ENCODE data around the gene PATE3. TPM values are rescaled to one million over a fixed set of nuclear protein-coding genes. Genes with fewer than 3 reads are reported as not detected.

Gene PATE3
- total and polyA plus RNA-seq, 10 of the 15 experiments (the other 5 are each of a cell fraction or from before 2014, with no cell fraction given) = not detected

GRCh38 chr11:125740617-125741016, 47.3 kb upstream of the PATE3 start:
- no peak overlapping the region for H3K9ac ChIP-seq (ENCODE audit: control insufficient read depth, insufficient read depth, low read length)
- TF ChIP-seq ZNF384 (IDR thresholded peaks at IDR 0.05; ENCODE audit: borderline replicate concordance, low read depth, low read length) (no peak), POLR2AphosphoS2 (IDR thresholded peaks at IDR 0.05; ENCODE audit: low read depth, low read length) (no peak), ZBTB11 (CRISPR knock-in tag; IDR thresholded peaks at IDR 0.05) (no peak), ZBED1 (IDR thresholded peaks at IDR 0.05; ENCODE audit: borderline replicate concordance) (no peak), NBN (IDR thresholded peaks at IDR 0.05) (no peak), RAD21 (IDR thresholded peaks at IDR 0.05; ENCODE audit: insufficient read depth, low read depth, low read length) (no peak)
- DNase-seq (ENCODE audit: low read depth, low spot score) (no peak), ATAC-seq (no peak), FAIRE-seq (no peak)
- no peaks in the 10 kb centered on the region for H3K4me1 ChIP-seq (ENCODE audit: control insufficient read depth, insufficient read depth, low read length)
- intact Hi-C loops (cut with micrococcal nuclease; ENCODE audit: unreplicated experiment) = no loop called here
- ChIA-PET RAD21 (ENCODE audit: unreplicated experiment) (no interaction called here), SMC1A (ENCODE audit: uncharacterized antibody, unreplicated experiment) (no interaction called here), CTCF (interaction anchor here (0.5 to 0.6 kb wide), 2 partner anchors 175 to 335 kb away, joined by 3 to 4 read pairs; no protein-coding TSS in a partner anchor), POLR2A (no interaction called here)
- H3K36me3 ChIP-seq (ENCODE audit: control insufficient read depth in 2 of 2, insufficient read depth in 2 of 2, low read length in 1 of 2) = no peaks in the 10 kb centered on the region
- no peaks in the 10 kb centered on the region for H3K79me2 ChIP-seq (ENCODE audit: control insufficient read depth, insufficient read depth, low read length)
- in situ Hi-C loops (cut with MboI) = no loop called here
- H4K20me1 ChIP-seq (ENCODE audit: control insufficient read depth, insufficient read depth) = no peaks in the 10 kb centered on the region
- no peak overlapping the region for H3K27ac ChIP-seq (ENCODE audit: control insufficient read depth, insufficient read depth)
- no peak overlapping the region for H3K4me2 ChIP-seq (ENCODE audit: control insufficient read depth, insufficient read depth)
- H2AFZ ChIP-seq (ENCODE audit: control insufficient read depth, low read depth, low read length) = no peak overlapping the region
- H3K27me3 ChIP-seq (replicated peaks in 1 of 2; ENCODE audit: control insufficient read depth in 2 of 2, insufficient read depth in 2 of 2, low read length in 1 of 2) = no peaks in the 10 kb centered on the region; a peak in 1 of 4 replicates
- no peak overlapping the region for H3K4me3 ChIP-seq
- no peaks in the 10 kb centered on the region for H3K9me3 ChIP-seq (replicated peaks; ENCODE audit: control insufficient read depth, insufficient read depth, low read length)
- BruUV-seq (replicated peaks) = no TSS peak
